Activated CD4-positive, alpha-beta memory T cell treated with anti-CD3 and anti-CD28 coated beads, Interleukin-2, amount 10 ng/mL, durations not matched to agents 7 days and 5 days (primary cell): ENCODE data around the gene MVK. TPM values are rescaled to one million over a fixed set of nuclear protein-coding genes. Genes with fewer than 3 reads are reported as not detected.

Experiments used
- CTCF ChIA-PET: fragments of 350-600 bp; sonication (Branson Sonifier 250); formaldehyde crosslinking; loops from one replicate; lab custom pipeline; 2021; ENCODE audit warnings: antibody characterized with exemption, inconsistent platforms; lab: Charles Lee
- POLR2A ChIA-PET: fragments of 350-600 bp; sonication (Branson Sonifier 250); formaldehyde crosslinking; loops from one replicate; lab custom pipeline; 2021; ENCODE audit warnings: antibody characterized with exemption; lab: Charles Lee
- DNase-seq: peaks from one replicate; pipeline ENCODE4 v3.0.0-alpha.2; 2020
- H3K27ac Mint-ChIP-seq: one replicate; pipeline ENCODE4 v1.8.0; 2021; ENCODE audit warnings: mild to moderate bottlenecking, mixed read lengths
- H3K27me3 Mint-ChIP-seq: one replicate; pipeline ENCODE4 v1.8.0; 2021; ENCODE audit warnings: mixed read lengths
- H3K36me3 Mint-ChIP-seq: one replicate; pipeline ENCODE4 v1.8.0; 2021; ENCODE audit warnings: low read depth, mixed read lengths
- H3K4me1 Mint-ChIP-seq: one replicate; pipeline ENCODE4 v1.8.0; 2021; ENCODE audit warnings: mixed read lengths
- H3K4me3 Mint-ChIP-seq: one replicate; pipeline ENCODE4 v1.8.0; 2021; ENCODE audit warnings: mild to moderate bottlenecking, mixed read lengths
- H3K9me3 Mint-ChIP-seq: one replicate; pipeline ENCODE4 v1.8.0; 2021; ENCODE audit warnings: mixed read lengths
- total RNA-seq, 2 experiments: library from RNA; stranded (reverse); gene quantifications; one replicate each; pipeline ENCODE4 v1.2.3, GENCODE V29; 2021

Gene MVK
- total RNA-seq, 2 experiments from 2014 or later = 22.1 to 26.3 TPM

DNA sequence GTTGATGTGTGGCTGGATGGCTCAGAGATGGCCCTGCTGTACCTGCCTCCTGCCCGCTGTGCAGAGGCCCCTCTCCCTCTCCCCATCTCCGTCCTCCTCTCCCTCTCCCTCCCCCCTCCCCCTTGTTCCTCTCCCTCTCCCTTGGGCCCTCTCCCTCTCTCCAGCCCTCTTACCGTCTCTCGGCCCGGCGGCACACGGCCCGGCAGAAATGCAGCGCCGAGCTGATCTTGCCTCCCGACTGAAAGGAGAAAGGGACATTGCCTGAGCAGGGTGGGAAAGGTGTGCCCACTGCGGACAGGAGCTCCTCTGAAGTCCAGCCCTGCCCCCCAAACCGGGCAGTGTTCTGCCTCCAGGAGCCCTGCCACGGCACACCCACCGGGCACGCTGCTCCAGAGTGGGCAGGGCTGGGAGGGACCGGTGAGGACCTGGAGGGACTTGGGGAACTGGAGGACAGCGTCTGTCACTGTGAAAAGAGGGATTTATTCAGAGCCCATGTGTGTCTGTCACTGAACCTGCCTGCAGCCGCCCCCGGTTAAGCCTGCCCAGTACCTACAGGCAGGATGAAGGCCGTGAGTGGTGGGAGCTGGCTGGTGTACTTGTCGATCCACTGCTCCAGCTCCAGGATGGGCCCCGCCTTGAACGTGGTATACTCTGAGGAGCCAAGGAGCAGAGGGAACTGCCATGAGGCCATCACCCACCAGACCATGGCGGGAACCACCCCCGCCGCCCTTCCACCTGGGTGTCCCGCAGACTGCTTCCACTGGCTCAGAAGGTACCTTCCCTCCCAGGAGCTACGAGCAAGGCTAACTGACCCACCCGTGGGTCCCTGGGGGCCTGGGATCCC lies 12.5 kb upstream of the MVK start:
- CTCF ChIA-PET = no interaction called here
- no peak overlapping the region for H3K4me3 Mint-ChIP-seq
- H3K9me3 Mint-ChIP-seq = peaks cover 8% of the 10 kb centered on the region
- H3K27ac Mint-ChIP-seq = no peak overlapping the region
- no peaks in the 10 kb centered on the region for H3K27me3 Mint-ChIP-seq
- DNase-seq = no peak
- POLR2A ChIA-PET = no interaction called here
- H3K36me3 Mint-ChIP-seq = peaks cover 31% of the 10 kb centered on the region
- H3K4me1 Mint-ChIP-seq = no peaks in the 10 kb centered on the region

DNA sequence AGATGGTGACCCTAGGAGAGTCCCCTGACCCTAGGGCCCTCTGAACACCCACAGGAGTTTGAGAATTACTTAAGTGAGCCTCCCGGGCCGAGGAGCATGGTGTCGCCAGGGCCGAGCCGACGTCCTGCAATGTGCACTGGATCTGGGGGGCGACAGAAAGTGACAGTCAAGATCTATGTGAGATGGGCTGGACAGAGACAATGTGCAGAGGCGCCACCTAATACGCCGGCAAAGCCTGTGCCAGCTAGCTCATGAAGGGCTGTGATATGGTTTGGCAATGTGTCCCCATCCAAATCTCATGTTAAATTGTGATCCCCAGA lies 11.9 kb upstream of the MVK start:
- POLR2A ChIA-PET = no interaction called here
- CTCF ChIA-PET = no interaction called here
- Mint-ChIP-seq H3K27me3 (no peaks in the 10 kb centered on the region), H3K4me3 (no peak overlapping the region), H3K9me3 (peaks cover 8% of the 10 kb centered on the region), H3K27ac (no peak overlapping the region), H3K36me3 (peaks cover 31% of the 10 kb centered on the region), H3K4me1 (no peaks in the 10 kb centered on the region)
- DNase-seq = no peak

DNA sequence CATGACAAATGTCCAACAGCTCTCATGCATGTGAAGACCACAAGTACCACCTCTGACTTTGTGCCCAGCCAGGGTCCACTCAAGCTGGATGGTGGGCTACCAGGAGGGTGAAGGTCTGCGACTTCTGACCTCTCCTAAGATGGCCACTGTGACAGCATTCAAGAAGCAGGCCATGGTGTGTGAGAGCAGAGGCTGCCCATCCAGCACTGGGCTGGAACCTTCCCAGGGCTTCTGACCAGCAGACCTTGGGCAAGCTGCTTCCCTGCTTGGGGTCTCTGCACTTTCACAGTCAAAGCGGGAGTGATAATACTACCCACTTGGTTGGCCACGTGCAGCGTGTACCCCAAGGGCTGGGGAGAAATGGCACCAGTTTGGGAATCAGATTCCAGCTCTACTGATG lies 10.7 kb upstream of the MVK start:
- ChIA-PET CTCF (no interaction called here), POLR2A (no interaction called here)
- no peaks in the 10 kb centered on the region for H3K27me3 Mint-ChIP-seq
- no peaks in the 10 kb centered on the region for H3K4me1 Mint-ChIP-seq
- H3K27ac Mint-ChIP-seq = no peak overlapping the region
- H3K36me3 Mint-ChIP-seq = peaks cover 35% of the 10 kb centered on the region
- no peak for DNase-seq
- H3K9me3 Mint-ChIP-seq = peaks cover 8% of the 10 kb centered on the region
- no peak overlapping the region for H3K4me3 Mint-ChIP-seq

GRCh38 chr12:109563291-109564284 lies 10.0 kb upstream of the MVK start:
- H3K36me3 Mint-ChIP-seq = peaks cover 35% of the 10 kb centered on the region
- no peaks in the 10 kb centered on the region for H3K4me1 Mint-ChIP-seq
- H3K4me3 Mint-ChIP-seq = no peak overlapping the region
- CTCF ChIA-PET = no interaction called here
- no peak for DNase-seq
- peaks cover 8% of the 10 kb centered on the region for H3K9me3 Mint-ChIP-seq
- no peak overlapping the region for H3K27ac Mint-ChIP-seq
- no peaks in the 10 kb centered on the region for H3K27me3 Mint-ChIP-seq
- POLR2A ChIA-PET = no interaction called here

DNA sequence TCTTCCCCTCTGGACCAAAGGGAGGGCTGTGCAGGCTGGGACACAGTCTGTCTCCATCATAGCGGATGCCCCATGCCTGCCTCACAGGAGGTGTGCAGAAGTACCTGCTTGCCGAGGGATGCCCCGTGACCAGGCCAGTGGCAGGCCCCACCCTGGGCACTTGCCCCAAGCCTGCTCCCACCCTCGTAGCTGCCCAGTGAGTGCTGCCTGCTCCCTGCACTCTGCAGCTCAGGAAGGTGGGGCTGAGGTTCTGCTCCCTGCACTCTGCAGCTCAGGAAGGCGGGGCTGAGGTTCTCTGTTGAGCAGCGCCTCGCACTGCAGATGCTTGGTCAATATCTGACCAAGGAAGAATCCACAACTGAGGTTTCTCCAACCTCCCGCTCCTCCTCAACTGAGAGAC lies 7.2 kb upstream of the MVK start:
- Mint-ChIP-seq H3K27ac (no peak overlapping the region), H3K4me3 (no peak overlapping the region), H3K36me3 (peaks cover 31% of the 10 kb centered on the region), H3K9me3 (peaks cover 8% of the 10 kb centered on the region), H3K27me3 (no peaks in the 10 kb centered on the region), H3K4me1 (peaks cover 2% of the 10 kb centered on the region)
- DNase-seq = no peak
- ChIA-PET CTCF (no interaction called here), POLR2A (interaction anchor here (1.1 kb wide), 1 partner anchor 10 kb away, joined by 3 read pairs; no protein-coding TSS in a partner anchor)

DNA sequence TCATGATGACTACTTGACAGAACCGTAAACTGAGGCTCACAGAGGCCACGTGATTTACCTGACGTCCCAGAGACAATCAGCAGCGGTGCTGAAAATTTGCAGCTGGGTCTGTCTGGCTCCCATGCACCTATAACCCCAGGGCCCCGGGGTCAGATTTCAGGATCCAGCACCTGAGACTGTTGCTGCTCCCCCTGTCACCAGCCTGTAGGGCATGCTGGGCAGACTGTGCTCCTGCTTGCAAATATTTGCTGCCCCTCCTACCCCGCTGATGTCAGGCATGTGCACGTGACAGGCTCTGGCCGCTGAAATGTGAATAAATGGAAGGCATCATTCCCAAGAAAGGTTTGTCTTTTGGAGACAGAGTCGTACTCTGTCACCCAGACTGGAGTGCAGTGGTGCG lies 6.3 kb upstream of the MVK start:
- ChIA-PET POLR2A (interaction anchor here (0.6 kb wide), 1 partner anchor 193 kb away, joined by 3 read pairs; no protein-coding TSS in a partner anchor), CTCF (no interaction called here)
- Mint-ChIP-seq H3K4me1 (peaks cover 7% of the 10 kb centered on the region), H3K27ac (no peak overlapping the region), H3K4me3 (no peak overlapping the region), H3K36me3 (peaks cover 23% of the 10 kb centered on the region), H3K27me3 (no peaks in the 10 kb centered on the region), H3K9me3 (peaks cover 3% of the 10 kb centered on the region)
- DNase-seq = no peak

GRCh38 chr12:109567967-109568366 lies 5.6 kb upstream of the MVK start:
- Mint-ChIP-seq H3K4me3 (no peak overlapping the region), H3K27me3 (no peaks in the 10 kb centered on the region), H3K27ac (no peak overlapping the region), H3K9me3 (no peaks in the 10 kb centered on the region), H3K36me3 (peaks cover 17% of the 10 kb centered on the region), H3K4me1 (peaks cover 14% of the 10 kb centered on the region)
- POLR2A ChIA-PET = no interaction called here
- DNase-seq = no peak
- CTCF ChIA-PET = no interaction called here

GRCh38 chr12:109568486-109568885 lies 5.1 kb upstream of the MVK start:
- CTCF ChIA-PET = no interaction called here
- Mint-ChIP-seq H3K4me3 (no peak overlapping the region), H3K27ac (no peak overlapping the region), H3K36me3 (peaks cover 14% of the 10 kb centered on the region), H3K4me1 (peaks cover 18% of the 10 kb centered on the region), H3K27me3 (no peaks in the 10 kb centered on the region), H3K9me3 (no peaks in the 10 kb centered on the region)
- POLR2A ChIA-PET = no interaction called here
- no peak for DNase-seq

- no peak overlapping the region for H3K27ac Mint-ChIP-seq
- DNase-seq = no peak
- no peaks in the 10 kb centered on the region for H3K9me3 Mint-ChIP-seq
- peaks cover 8% of the 10 kb centered on the region for H3K36me3 Mint-ChIP-seq
- ChIA-PET CTCF (interaction anchor here (0.7 to 2.1 kb wide), 7 partner anchors 11 to 273 kb away, joined by 3 to 8 read pairs (median 4); no protein-coding TSS in a partner anchor), POLR2A (interaction anchor here (1.2 kb wide), 1 partner anchor 95 kb away, joined by 5 read pairs; the partner anchor contains the start of genes KCTD10 and UBE3B)
- H3K4me3 Mint-ChIP-seq = peak overlapping the region; percentile 89
- H3K27me3 Mint-ChIP-seq = no peaks in the 10 kb centered on the region
- H3K4me1 Mint-ChIP-seq = peaks cover 33% of the 10 kb centered on the region
Measured at GRCh38 chr12:109571773-109572505, 1.7 kb upstream of the MVK start.

- POLR2A ChIA-PET = interaction anchor here (1.2 to 2.0 kb wide), 3 partner anchors 17 to 95 kb away, joined by 5 to 8 read pairs (median 5); partner anchors contain the start of genes KCTD10 and UBE3B
- CTCF ChIA-PET = interaction anchor here (0.7 to 2.1 kb wide), 7 partner anchors 10 to 273 kb away, joined by 3 to 8 read pairs (median 4); no protein-coding TSS in a partner anchor
- Mint-ChIP-seq H3K9me3 (no peaks in the 10 kb centered on the region), H3K27me3 (no peaks in the 10 kb centered on the region), H3K27ac (peak overlapping the region; percentile 83), H3K4me1 (peaks cover 33% of the 10 kb centered on the region), H3K36me3 (peaks cover 10% of the 10 kb centered on the region), H3K4me3 (peak overlapping the region; percentile 89)
- no peak for DNase-seq
Measured at GRCh38 chr12:109572506-109572845, 1.1 kb upstream of the MVK start.

DNA sequence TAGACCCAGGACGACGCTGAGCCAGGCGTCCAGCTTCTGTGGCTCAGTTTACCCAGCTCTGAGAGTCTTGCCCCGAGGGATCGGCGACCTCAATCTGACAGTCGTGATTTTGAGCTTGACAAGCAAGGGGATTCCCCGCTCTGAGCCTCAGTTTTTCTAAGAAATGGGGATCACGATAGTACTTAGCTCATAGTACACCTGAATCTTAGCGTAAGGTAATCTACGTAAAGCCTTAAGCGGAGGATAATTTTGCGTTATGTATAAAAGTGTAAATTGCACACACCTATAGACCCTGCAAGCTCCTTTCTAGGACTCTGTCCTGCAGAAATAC lies 285 bp downstream of the MVK start:
- Mint-ChIP-seq H3K9me3 (no peaks in the 10 kb centered on the region), H3K27ac (peak overlapping the region; percentile 83), H3K36me3 (peaks cover 18% of the 10 kb centered on the region), H3K4me3 (peak overlapping the region; percentile 89), H3K4me1 (peaks cover 33% of the 10 kb centered on the region), H3K27me3 (no peaks in the 10 kb centered on the region)
- DNase-seq = no peak
- CTCF ChIA-PET = interaction anchor here (0.7 to 2.1 kb wide), 6 partner anchors 24 to 271 kb away, joined by 3 to 12 read pairs (median 6); partner anchors contain the start of genes KCTD10 and UBE3B
- POLR2A ChIA-PET = interaction anchor here (0.7 to 2.0 kb wide), 8 partner anchors 8 to 97 kb away, joined by 3 to 9 read pairs (median 6); partner anchors contain the start of genes KCTD10 and UBE3B

- Mint-ChIP-seq H3K27me3 (no peaks in the 10 kb centered on the region), H3K27ac (no peak overlapping the region), H3K4me1 (peaks cover 33% of the 10 kb centered on the region), H3K4me3 (no peak overlapping the region), H3K36me3 (peaks cover 26% of the 10 kb centered on the region), H3K9me3 (no peaks in the 10 kb centered on the region)
- ChIA-PET POLR2A (interaction anchor here (1.4 kb wide), 1 partner anchor 10 kb away, joined by 3 read pairs; no protein-coding TSS in a partner anchor), CTCF (interaction anchor here (0.9 kb wide), 1 partner anchor 22 kb away, joined by 4 read pairs; no protein-coding TSS in a partner anchor)
- DNase-seq = no peak
Measured at GRCh38 chr12:109575683-109576082, 2.1 kb downstream of the MVK start.
